ENCODE results near the gene PLD1.
"Not testable (repeated sequence)": the region's sequence is repeated elsewhere in the genome, so short reads cannot be mapped to it uniquely, and the experiment has no call there.

PLD1 gene

GRCh38 chr3:171821044-171821443 lies 10.8 kb upstream of the PLD1 start:
- H2BK120ac ChIP-seq (ENCODE audit: low read depth, low read length), result no peak overlapping the region
- H3K4ac ChIP-seq (ENCODE audit: low read depth, low read length), result no peak overlapping the region
- no peak overlapping the region for H3K23ac ChIP-seq (ENCODE audit: low read length)
- no peak overlapping the region for H3K27ac ChIP-seq (ENCODE audit: low read depth, low read length)
- no peak overlapping the region for H2AK5ac ChIP-seq (ENCODE audit: low read length)
- H3K4me2 ChIP-seq (ENCODE audit: low read length), result no peak overlapping the region
- H2BK5ac ChIP-seq (ENCODE audit: low read length), result no peak overlapping the region
- no peak overlapping the region for H3K9ac ChIP-seq (ENCODE audit: low read length)
- no CpG with 5 or more reads among the region's 3 CpGs for WGBS (ENCODE audit: extremely low coverage, insufficient coverage, low lambda C conversion rate)
- H3K18ac ChIP-seq (ENCODE audit: low read length), result no peak overlapping the region
- no peaks in the 10 kb centered on the region for H3K36me3 ChIP-seq (ENCODE audit: control insufficient read depth, insufficient read depth, low read length)
- DNase-seq, result no peak
- no peak overlapping the region for H2BK15ac ChIP-seq (replicated peaks; ENCODE audit: low read depth)
- H4K5ac ChIP-seq (ENCODE audit: low read length), result no peak overlapping the region
- H3K56ac ChIP-seq (ENCODE audit: low read length), result no peak overlapping the region
- H3K27me3 ChIP-seq (ENCODE audit: insufficient read depth, low read length, poor library complexity), result no peaks in the 10 kb centered on the region
- H3K79me1 ChIP-seq (ENCODE audit: low read length), result no peaks in the 10 kb centered on the region
- H4K8ac ChIP-seq (ENCODE audit: low read depth, low read length), result no peak overlapping the region
- H3K4me1 ChIP-seq (ENCODE audit: control insufficient read depth, low read depth, low read length), result no peaks in the 10 kb centered on the region
- no peak overlapping the region for H3K4me3 ChIP-seq (ENCODE audit: low read length)
- no peaks in the 10 kb centered on the region for H3K79me2 ChIP-seq (ENCODE audit: control insufficient read depth, insufficient read depth, low read length)

GRCh38 chr3:171817074-171817800 lies 7.0 kb upstream of the PLD1 start:
- no CpG with 5 or more reads among the region's 4 CpGs for WGBS (ENCODE audit: extremely low coverage, insufficient coverage, low lambda C conversion rate)
- H3K27ac ChIP-seq (ENCODE audit: low read depth, low read length), result no peak overlapping the region
- no peak overlapping the region for H3K9ac ChIP-seq (ENCODE audit: low read length)
- no peak overlapping the region for H2BK15ac ChIP-seq (replicated peaks; ENCODE audit: low read depth)
- H3K4ac ChIP-seq (ENCODE audit: low read depth, low read length), result no peak overlapping the region
- no peak overlapping the region for H2BK120ac ChIP-seq (ENCODE audit: low read depth, low read length)
- H3K36me3 ChIP-seq (ENCODE audit: control insufficient read depth, insufficient read depth, low read length), result no peaks in the 10 kb centered on the region
- H3K79me1 ChIP-seq (ENCODE audit: low read length), result no peaks in the 10 kb centered on the region
- H3K27me3 ChIP-seq (ENCODE audit: insufficient read depth, low read length, poor library complexity), result no peaks in the 10 kb centered on the region
- no peak overlapping the region for H3K4me3 ChIP-seq (ENCODE audit: low read length)
- no peak overlapping the region for H3K23ac ChIP-seq (ENCODE audit: low read length)
- no peak overlapping the region for H3K4me2 ChIP-seq (ENCODE audit: low read length)
- H4K5ac ChIP-seq (ENCODE audit: low read length), result no peak overlapping the region
- H2AK5ac ChIP-seq (ENCODE audit: low read length), result no peak overlapping the region
- H4K8ac ChIP-seq (ENCODE audit: low read depth, low read length), result no peak overlapping the region
- no peak overlapping the region for H3K18ac ChIP-seq (ENCODE audit: low read length)
- H3K56ac ChIP-seq (ENCODE audit: low read length), result no peak overlapping the region
- H3K4me1 ChIP-seq (ENCODE audit: control insufficient read depth, low read depth, low read length), result no peaks in the 10 kb centered on the region
- no peak overlapping the region for H2BK5ac ChIP-seq (ENCODE audit: low read length)
- H3K79me2 ChIP-seq (ENCODE audit: control insufficient read depth, insufficient read depth, low read length), result no peaks in the 10 kb centered on the region
- DNase-seq, result no peak

- Histone ChIP-seq H2BK15ac (replicated peaks; ENCODE audit: low read depth) (no peak overlapping the region), H3K9ac (ENCODE audit: low read length) (no peak overlapping the region), H3K27me3 (ENCODE audit: insufficient read depth, low read length, poor library complexity) (peaks cover under 1% of the 10 kb centered on the region), H3K27ac (ENCODE audit: low read depth, low read length) (no peak overlapping the region), H3K56ac (ENCODE audit: low read length) (no peak overlapping the region), H3K18ac (ENCODE audit: low read length) (peak overlapping the region; percentile 56), H3K23ac (ENCODE audit: low read length) (no peak overlapping the region), H3K4me1 (ENCODE audit: control insufficient read depth, low read depth, low read length) (peaks cover 1% of the 10 kb centered on the region), H3K4ac (ENCODE audit: low read depth, low read length) (no peak overlapping the region), H3K36me3 (ENCODE audit: control insufficient read depth, insufficient read depth, low read length) (no peaks in the 10 kb centered on the region), H4K8ac (ENCODE audit: low read depth, low read length) (no peak overlapping the region), H2BK5ac (ENCODE audit: low read length) (no peak overlapping the region), H2AK5ac (ENCODE audit: low read length) (no peak overlapping the region), H2BK120ac (ENCODE audit: low read depth, low read length) (no peak overlapping the region), H3K4me2 (ENCODE audit: low read length) (no peak overlapping the region), H3K79me2 (ENCODE audit: control insufficient read depth, insufficient read depth, low read length) (no peaks in the 10 kb centered on the region), H3K79me1 (ENCODE audit: low read length) (no peaks in the 10 kb centered on the region), H4K5ac (ENCODE audit: low read length) (no peak overlapping the region), H3K4me3 (ENCODE audit: low read length) (no peak overlapping the region)
- no peak for DNase-seq
- no CpG with 5 or more reads among the region's 2 CpGs for WGBS (ENCODE audit: extremely low coverage, insufficient coverage, low lambda C conversion rate)
Measured at GRCh38 chr3:171815973-171816595, 5.8 kb upstream of the PLD1 start.

GRCh38 chr3:171814662-171815061 lies 4.4 kb upstream of the PLD1 start:
- not testable (repeated sequence) for H3K79me1 ChIP-seq (ENCODE audit: low read length); H2AK5ac ChIP-seq (ENCODE audit: low read length); H4K5ac ChIP-seq (ENCODE audit: low read length); H3K9ac ChIP-seq (ENCODE audit: low read length); H3K4me3 ChIP-seq (ENCODE audit: low read length); H3K79me2 ChIP-seq (ENCODE audit: control insufficient read depth, insufficient read depth, low read length); H3K23ac ChIP-seq (ENCODE audit: low read length); H4K8ac ChIP-seq (ENCODE audit: low read depth, low read length); H3K27me3 ChIP-seq (ENCODE audit: insufficient read depth, low read length, poor library complexity); H3K27ac ChIP-seq (ENCODE audit: low read depth, low read length); H3K4ac ChIP-seq (ENCODE audit: low read depth, low read length); H2BK120ac ChIP-seq (ENCODE audit: low read depth, low read length); H3K56ac ChIP-seq (ENCODE audit: low read length); H3K4me1 ChIP-seq (ENCODE audit: control insufficient read depth, low read depth, low read length); H2BK5ac ChIP-seq (ENCODE audit: low read length); H3K4me2 ChIP-seq (ENCODE audit: low read length); DNase-seq; H3K36me3 ChIP-seq (ENCODE audit: control insufficient read depth, insufficient read depth, low read length); H3K18ac ChIP-seq (ENCODE audit: low read length); H2BK15ac ChIP-seq (replicated peaks; ENCODE audit: low read depth)
- no CpG with 5 or more reads among the region's 6 CpGs for WGBS (ENCODE audit: extremely low coverage, insufficient coverage, low lambda C conversion rate)

- no peak overlapping the region for H2BK120ac ChIP-seq (ENCODE audit: low read depth, low read length)
- no peak overlapping the region for H4K8ac ChIP-seq (ENCODE audit: low read depth, low read length)
- H3K79me1 ChIP-seq (ENCODE audit: low read length), result no peaks in the 10 kb centered on the region
- H2BK5ac ChIP-seq (ENCODE audit: low read length), result no peak overlapping the region
- peaks cover 2% of the 10 kb centered on the region for H3K27me3 ChIP-seq (ENCODE audit: insufficient read depth, low read length, poor library complexity)
- no peak overlapping the region for H3K18ac ChIP-seq (ENCODE audit: low read length)
- no peak overlapping the region for H3K27ac ChIP-seq (ENCODE audit: low read depth, low read length)
- no peak overlapping the region for H3K4me2 ChIP-seq (ENCODE audit: low read length)
- no CpG with 5 or more reads among the region's 4 CpGs for WGBS (ENCODE audit: extremely low coverage, insufficient coverage, low lambda C conversion rate)
- H3K23ac ChIP-seq (ENCODE audit: low read length), result no peak overlapping the region
- H4K5ac ChIP-seq (ENCODE audit: low read length), result no peak overlapping the region
- no peaks in the 10 kb centered on the region for H3K79me2 ChIP-seq (ENCODE audit: control insufficient read depth, insufficient read depth, low read length)
- H3K56ac ChIP-seq (ENCODE audit: low read length), result no peak overlapping the region
- H3K36me3 ChIP-seq (ENCODE audit: control insufficient read depth, insufficient read depth, low read length), result no peaks in the 10 kb centered on the region
- no peak overlapping the region for H3K9ac ChIP-seq (ENCODE audit: low read length)
- H2BK15ac ChIP-seq (replicated peaks; ENCODE audit: low read depth), result no peak overlapping the region
- no peak overlapping the region for H2AK5ac ChIP-seq (ENCODE audit: low read length)
- no peak overlapping the region for H3K4me3 ChIP-seq (ENCODE audit: low read length)
- H3K4ac ChIP-seq (ENCODE audit: low read depth, low read length), result no peak overlapping the region
- DNase-seq, result no peak
- H3K4me1 ChIP-seq (ENCODE audit: control insufficient read depth, low read depth, low read length), result peaks cover 6% of the 10 kb centered on the region
Measured at GRCh38 chr3:171813897-171814460, 3.7 kb upstream of the PLD1 start.

All from mesendoderm (in vitro differentiated cells).